Measurements from ENCODE around the gene CEP112.
A peak's percentile ranks its signal among the peaks of the same experiment; 100 is the strongest.

Gene CEP112

GRCh38 chr17:66191593-66192377, at the start of gene CEP112:
TSS of gene CEP112 (minus strand) at chr17:66192133.
- peak; percentile 22 for DNase-seq (ENCODE audit: low read depth)

GRCh38 chr17:66240630-66241029, 48.7 kb upstream of the CEP112 start:
- no peak for DNase-seq (ENCODE audit: low read depth)

- no peak for DNase-seq (ENCODE audit: low read depth)
Observed at GRCh38 chr17:66240013-66240412, 48.1 kb upstream of the CEP112 start.

GRCh38 chr17:66235377-66235994, 43.6 kb upstream of the CEP112 start:
- no peak for DNase-seq (ENCODE audit: low read depth)

- no peak for DNase-seq (ENCODE audit: low read depth)
Observed at GRCh38 chr17:66234611-66235010, 42.7 kb upstream of the CEP112 start.

- DNase-seq (ENCODE audit: low read depth) = no peak
Observed at GRCh38 chr17:66233023-66233753, 41.3 kb upstream of the CEP112 start.

GRCh38 chr17:66230922-66231591, 39.1 kb upstream of the CEP112 start:
- no peak for DNase-seq (ENCODE audit: low read depth)

- DNase-seq (ENCODE audit: low read depth) = no peak
Observed at GRCh38 chr17:66229783-66230538, 38.0 kb upstream of the CEP112 start.

- DNase-seq (ENCODE audit: low read depth) = no peak
Observed at GRCh38 chr17:66228887-66229782, 37.2 kb upstream of the CEP112 start, which contains the start of gene APOH. TSS of gene APOH (minus strand) at chr17:66229415. CDS start at chr17:66229379, 36 bp downstream.

GRCh38 chr17:66227212-66228045, 35.5 kb upstream of the CEP112 start:
- DNase-seq (ENCODE audit: low read depth) = no peak

- no peak for DNase-seq (ENCODE audit: low read depth)
Observed at GRCh38 chr17:66222798-66223350, 30.9 kb upstream of the CEP112 start.

- DNase-seq (ENCODE audit: low read depth) = no peak
Observed at GRCh38 chr17:66221755-66222530, 30.0 kb upstream of the CEP112 start.

GRCh38 chr17:66221343-66221742, 29.4 kb upstream of the CEP112 start:
- no peak for DNase-seq (ENCODE audit: low read depth)

GRCh38 chr17:66220079-66220835, 28.3 kb upstream of the CEP112 start:
- DNase-seq (ENCODE audit: low read depth) = no peak

GRCh38 chr17:66215529-66215911, 23.6 kb upstream of the CEP112 start:
- no peak for DNase-seq (ENCODE audit: low read depth)

- no peak for DNase-seq (ENCODE audit: low read depth)
Observed at GRCh38 chr17:66214884-66215528, 23.1 kb upstream of the CEP112 start.

Data from GM04504 (cell line).